ENCODE data around the gene MXRA5. TPM values are rescaled to one million over a fixed set of nuclear protein-coding genes. Genes with fewer than 3 reads are reported as not detected.
"Not testable (repeated sequence)": the region's sequence is repeated elsewhere in the genome, so short reads cannot be mapped to it uniquely, and the experiment has no call there.

The MXRA5 gene
- total RNA-seq, 1 experiment from 2014 or later: not detected

DNA sequence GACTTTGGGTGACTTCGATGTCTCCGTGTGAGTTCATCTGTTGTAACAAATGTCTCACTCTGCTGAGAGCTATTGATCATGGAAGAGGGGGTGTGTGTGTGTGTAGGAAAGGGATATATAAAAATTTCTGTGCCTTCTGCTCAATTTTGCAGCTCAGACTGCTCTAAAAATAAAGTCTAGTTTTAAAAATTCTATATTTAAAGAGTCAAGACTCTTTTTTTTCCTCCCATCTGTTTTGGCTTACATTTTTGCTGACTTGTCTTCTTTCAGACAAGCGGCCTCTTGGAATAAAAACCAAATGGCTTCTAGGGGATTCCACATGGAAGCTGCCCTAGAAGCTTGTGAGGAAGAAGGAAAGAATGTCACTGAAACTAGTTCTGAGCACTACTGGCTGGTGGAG is 6.3 kb upstream of the MXRA5 start:
- not testable (repeated sequence) for H3K36me3 ChIP-seq (ENCODE audit: insufficient read depth, low read length); H4K20me1 ChIP-seq (ENCODE audit: insufficient read depth, low read depth, low read length); H3K4me3 ChIP-seq (ENCODE audit: low read length); H3K9me2 ChIP-seq (replicated peaks; ENCODE audit: insufficient read depth, low read length); H3K4me2 ChIP-seq (ENCODE audit: low read depth, low read length, poor library complexity, severe bottlenecking); H2AFZ ChIP-seq (ENCODE audit: low read length); H3K9me3 ChIP-seq (ENCODE audit: low read length); DNase-seq; H3K27ac ChIP-seq (ENCODE audit: low read length); H3K4me1 ChIP-seq (ENCODE audit: low read length); H3K27me3 ChIP-seq (ENCODE audit: low read length); H3K9ac ChIP-seq (ENCODE audit: low read length); H3K79me2 ChIP-seq (ENCODE audit: low read length)

DNA sequence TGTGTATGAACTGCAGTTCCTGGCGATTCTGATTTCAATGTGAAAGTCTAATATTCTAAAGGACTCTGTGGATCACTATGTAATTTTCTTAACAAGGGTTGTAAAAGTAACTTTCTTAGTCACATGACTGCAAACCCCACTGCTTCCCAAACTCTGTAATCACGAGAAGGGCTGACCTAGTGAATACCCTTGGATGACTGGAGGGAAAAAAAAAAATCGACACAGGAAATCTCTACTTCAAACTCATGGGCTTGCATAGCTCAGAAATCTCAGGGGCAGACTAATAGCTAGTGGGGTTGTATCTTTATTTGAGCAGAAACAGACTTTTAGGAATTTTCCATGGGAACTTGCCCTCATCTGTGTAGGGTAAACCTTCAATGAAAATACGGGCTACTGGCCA is 4.8 kb upstream of the MXRA5 start:
- Histone ChIP-seq H4K20me1 (ENCODE audit: insufficient read depth, low read depth, low read length) (no peaks in the 10 kb centered on the region), H3K9me3 (ENCODE audit: low read length) (no peaks in the 10 kb centered on the region; the same call in 1 of the 2 replicates), H3K4me3 (ENCODE audit: low read length) (no peak overlapping the region), H3K9ac (ENCODE audit: low read length) (no peak overlapping the region), H3K4me2 (ENCODE audit: low read depth, low read length, poor library complexity, severe bottlenecking) (no peak overlapping the region), H3K27ac (ENCODE audit: low read length) (no peak overlapping the region), H2AFZ (ENCODE audit: low read length) (no peak overlapping the region), H3K4me1 (ENCODE audit: low read length) (no peaks in the 10 kb centered on the region), H3K27me3 (ENCODE audit: low read length) (no peaks in the 10 kb centered on the region), H3K36me3 (ENCODE audit: insufficient read depth, low read length) (no peaks in the 10 kb centered on the region), H3K9me2 (replicated peaks; ENCODE audit: insufficient read depth, low read length) (no peaks in the 10 kb centered on the region), H3K79me2 (ENCODE audit: low read length) (no peaks in the 10 kb centered on the region)
- DNase-seq: no peak

DNA sequence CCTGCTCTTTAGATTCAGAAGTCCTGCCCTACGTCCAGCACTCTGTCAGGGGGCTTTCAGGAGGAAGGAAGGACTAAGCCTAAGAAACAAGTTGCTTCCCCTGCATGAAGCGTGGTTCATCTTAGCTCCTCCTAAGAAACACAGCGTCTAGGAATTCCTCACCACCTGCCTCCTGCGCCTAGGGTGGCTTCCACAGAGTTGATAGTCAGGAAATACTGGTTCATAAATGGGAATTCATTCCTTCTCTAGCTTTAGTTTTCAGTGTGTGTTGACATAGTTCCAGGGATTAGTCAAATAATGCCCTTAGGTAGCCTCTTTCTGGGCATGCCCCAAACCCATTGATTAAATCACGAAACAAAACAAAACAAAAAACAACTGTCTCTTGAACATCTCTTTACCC is 1.7 kb upstream of the MXRA5 start:
- Histone ChIP-seq H3K4me1 (ENCODE audit: low read length) (no peaks in the 10 kb centered on the region), H3K27me3 (ENCODE audit: low read length) (no peaks in the 10 kb centered on the region), H3K9ac (ENCODE audit: low read length) (no peak overlapping the region), H3K36me3 (ENCODE audit: insufficient read depth, low read length) (no peaks in the 10 kb centered on the region), H3K4me3 (ENCODE audit: low read length) (no peak overlapping the region), H3K4me2 (ENCODE audit: low read depth, low read length, poor library complexity, severe bottlenecking) (no peak overlapping the region), H2AFZ (ENCODE audit: low read length) (no peak overlapping the region), H3K27ac (ENCODE audit: low read length) (no peak overlapping the region), H3K79me2 (ENCODE audit: low read length) (no peaks in the 10 kb centered on the region), H3K9me3 (ENCODE audit: low read length) (no peaks in the 10 kb centered on the region; the same call in 1 of the 2 replicates), H4K20me1 (ENCODE audit: insufficient read depth, low read depth, low read length) (no peaks in the 10 kb centered on the region), H3K9me2 (replicated peaks; ENCODE audit: insufficient read depth, low read length) (no peaks in the 10 kb centered on the region)
- no peak for DNase-seq

GRCh38 chrX:3345281-3346191 is 916 bp downstream of the MXRA5 start:
- Histone ChIP-seq H3K4me2 (ENCODE audit: low read depth, low read length, poor library complexity, severe bottlenecking) (no peak overlapping the region), H3K79me2 (ENCODE audit: low read length) (no peaks in the 10 kb centered on the region), H3K9me2 (replicated peaks; ENCODE audit: insufficient read depth, low read length) (no peaks in the 10 kb centered on the region), H4K20me1 (ENCODE audit: insufficient read depth, low read depth, low read length) (no peaks in the 10 kb centered on the region), H3K36me3 (ENCODE audit: insufficient read depth, low read length) (no peaks in the 10 kb centered on the region), H3K27ac (ENCODE audit: low read length) (no peak overlapping the region), H3K4me3 (ENCODE audit: low read length) (no peak overlapping the region), H3K9me3 (ENCODE audit: low read length) (no peaks in the 10 kb centered on the region; the same call in 1 of the 2 replicates), H3K4me1 (ENCODE audit: low read length) (no peaks in the 10 kb centered on the region), H2AFZ (ENCODE audit: low read length) (no peak overlapping the region), H3K27me3 (ENCODE audit: low read length) (no peaks in the 10 kb centered on the region), H3K9ac (ENCODE audit: low read length) (no peak overlapping the region)
- DNase-seq: no peak

GRCh38 chrX:3343569-3343968 is 2.9 kb downstream of the MXRA5 start:
- H3K36me3 ChIP-seq (ENCODE audit: insufficient read depth, low read length); H3K4me3 ChIP-seq (ENCODE audit: low read length); H3K4me2 ChIP-seq (ENCODE audit: low read depth, low read length, poor library complexity, severe bottlenecking); H3K9ac ChIP-seq (ENCODE audit: low read length); H3K79me2 ChIP-seq (ENCODE audit: low read length); H3K27me3 ChIP-seq (ENCODE audit: low read length); H3K9me3 ChIP-seq (ENCODE audit: low read length); H2AFZ ChIP-seq (ENCODE audit: low read length); DNase-seq; H3K4me1 ChIP-seq (ENCODE audit: low read length); H4K20me1 ChIP-seq (ENCODE audit: insufficient read depth, low read depth, low read length); H3K9me2 ChIP-seq (replicated peaks; ENCODE audit: insufficient read depth, low read length); H3K27ac ChIP-seq (ENCODE audit: low read length): not testable (repeated sequence)

- Histone ChIP-seq H3K9ac (ENCODE audit: low read length) (no peak overlapping the region), H3K79me2 (ENCODE audit: low read length) (no peaks in the 10 kb centered on the region), H3K9me3 (ENCODE audit: low read length) (no peaks in the 10 kb centered on the region), H3K4me2 (ENCODE audit: low read depth, low read length, poor library complexity, severe bottlenecking) (no peak overlapping the region), H3K27me3 (ENCODE audit: low read length) (no peaks in the 10 kb centered on the region), H3K36me3 (ENCODE audit: insufficient read depth, low read length) (no peaks in the 10 kb centered on the region), H3K4me1 (ENCODE audit: low read length) (no peaks in the 10 kb centered on the region), H3K9me2 (replicated peaks; ENCODE audit: insufficient read depth, low read length) (no peaks in the 10 kb centered on the region), H4K20me1 (ENCODE audit: insufficient read depth, low read depth, low read length) (no peaks in the 10 kb centered on the region), H3K27ac (ENCODE audit: low read length) (no peak overlapping the region), H3K4me3 (ENCODE audit: low read length) (no peak overlapping the region), H2AFZ (ENCODE audit: low read length) (no peak overlapping the region)
- no peak for DNase-seq
These were observed 6.4 kb downstream of the MXRA5 start for GRCh38 chrX:3340016-3340415.

GRCh38 chrX:3326681-3327080 is 19.8 kb downstream of the MXRA5 start:
- Histone ChIP-seq H3K36me3 (ENCODE audit: insufficient read depth, low read length) (no peaks in the 10 kb centered on the region), H3K79me2 (ENCODE audit: low read length) (no peaks in the 10 kb centered on the region), H3K4me1 (ENCODE audit: low read length) (no peaks in the 10 kb centered on the region), H3K9me2 (replicated peaks; ENCODE audit: insufficient read depth, low read length) (no peaks in the 10 kb centered on the region), H3K27me3 (ENCODE audit: low read length) (no peaks in the 10 kb centered on the region), H4K20me1 (ENCODE audit: insufficient read depth, low read depth, low read length) (no peaks in the 10 kb centered on the region), H3K4me2 (ENCODE audit: low read depth, low read length, poor library complexity, severe bottlenecking) (no peak overlapping the region), H2AFZ (ENCODE audit: low read length) (no peak overlapping the region; the same call in 1 of the 2 replicates), H3K9ac (ENCODE audit: low read length) (no peak overlapping the region), H3K4me3 (ENCODE audit: low read length) (no peak overlapping the region), H3K9me3 (ENCODE audit: low read length) (no peaks in the 10 kb centered on the region), H3K27ac (ENCODE audit: low read length) (no peak overlapping the region)
- no peak for DNase-seq

GRCh38 chrX:3320471-3321046 is 25.9 kb downstream of the MXRA5 start:
- Histone ChIP-seq H3K36me3 (ENCODE audit: insufficient read depth, low read length) (no peaks in the 10 kb centered on the region), H3K4me3 (ENCODE audit: low read length) (no peak overlapping the region), H3K27me3 (ENCODE audit: low read length) (no peaks in the 10 kb centered on the region), H3K9me2 (replicated peaks; ENCODE audit: insufficient read depth, low read length) (no peaks in the 10 kb centered on the region), H3K79me2 (ENCODE audit: low read length) (no peaks in the 10 kb centered on the region), H2AFZ (ENCODE audit: low read length) (no peak overlapping the region), H3K9me3 (ENCODE audit: low read length) (no peaks in the 10 kb centered on the region), H3K4me2 (ENCODE audit: low read depth, low read length, poor library complexity, severe bottlenecking) (no peak overlapping the region), H3K4me1 (ENCODE audit: low read length) (no peaks in the 10 kb centered on the region), H3K9ac (ENCODE audit: low read length) (no peak overlapping the region), H4K20me1 (ENCODE audit: insufficient read depth, low read depth, low read length) (no peaks in the 10 kb centered on the region), H3K27ac (ENCODE audit: low read length) (no peak overlapping the region)
- DNase-seq: no peak
